CD4-positive, alpha-beta memory T cell (primary cell): ENCODE measurements around the gene WDFY1. TPM values are rescaled to one million over a fixed set of nuclear protein-coding genes. Genes with fewer than 3 reads are reported as not detected.
A peak's percentile ranks its signal among the peaks of the same experiment; 100 is the strongest.

Experiments used
- CTCF ChIA-PET: fragments of 350-600 bp; sonication (Branson Sonifier 250); formaldehyde crosslinking; loops from one replicate; lab custom pipeline; 2021; ENCODE audit warnings: inconsistent platforms; ENCODE audit not compliant: partially characterized antibody; lab: Charles Lee
- POLR2A ChIA-PET: fragments of 350-600 bp; sonication (Branson Sonifier 250); formaldehyde crosslinking; loops from one replicate; lab custom pipeline; 2021; ENCODE audit not compliant: partially characterized antibody; lab: Charles Lee
- DNase-seq, 5 donors: peaks; one replicate each; pipeline versions ENCODE4 v3.0.0 to v3.0.0-alpha.2; 2020 to 2022; ENCODE audit warnings: mixed read lengths in 1 of 5
- H3K27ac ChIP-seq: one replicate; pipeline ENCODE4 v1.7.0; 2013; ENCODE audit warnings: low read depth, low read length
- H3K27me3 ChIP-seq: 2 replicates; pipeline ENCODE4 v1.7.0; 2013; ENCODE audit warnings: mild to moderate bottlenecking, low read length, moderate library complexity; ENCODE audit not compliant: insufficient read depth
- H3K36me3 ChIP-seq: 2 replicates; pipeline ENCODE4 v1.7.0; 2013; ENCODE audit warnings: mild to moderate bottlenecking, low read length, moderate library complexity; ENCODE audit not compliant: insufficient read depth
- H3K4me1 ChIP-seq: 2 replicates; pipeline ENCODE4 v1.7.0; 2013; ENCODE audit warnings: mild to moderate bottlenecking, low read length, moderate library complexity; ENCODE audit not compliant: insufficient read depth
- H3K4me3 ChIP-seq, 2 donors: one replicate each; pipeline ENCODE4 v1.7.0; 2013; ENCODE audit warnings: low read length in 2 of 2, mild to moderate bottlenecking in 1 of 2
- H3K9me3 ChIP-seq, 2 donors: one replicate each; pipeline ENCODE4 v1.7.0; 2013; ENCODE audit warnings: low read length in 2 of 2, control low read depth in 1 of 2; ENCODE audit not compliant: control insufficient read depth in 1 of 2
- H3K27ac Mint-ChIP-seq, 7 donors: one replicate each; pipeline ENCODE4 v1.8.0; 2020 to 2021; ENCODE audit warnings: mixed read lengths in 7 of 7, mild to moderate bottlenecking in 6 of 7, inconsistent platforms in 3 of 7, moderate library complexity in 3 of 7
- H3K27me3 Mint-ChIP-seq, 2 donors: one replicate each; pipeline ENCODE4 v1.8.0; 2020 to 2021; ENCODE audit warnings: mixed read lengths in 2 of 2
- H3K36me3 Mint-ChIP-seq, 2 donors: one replicate each; pipeline ENCODE4 v1.8.0; 2020 to 2021; ENCODE audit warnings: mixed read lengths in 2 of 2, inconsistent platforms in 1 of 2, mild to moderate bottlenecking in 1 of 2
- H3K4me1 Mint-ChIP-seq, 4 donors: one replicate each; pipeline ENCODE4 v1.8.0; 2020 to 2021; ENCODE audit warnings: mixed read lengths in 4 of 4, mild to moderate bottlenecking in 1 of 4
- H3K4me3 Mint-ChIP-seq, 8 donors: one replicate each; pipeline ENCODE4 v1.8.0; 2020 to 2021; ENCODE audit warnings: mixed read lengths in 8 of 8, mild to moderate bottlenecking in 7 of 8, moderate library complexity in 6 of 8, inconsistent platforms in 3 of 8
- H3K9me3 Mint-ChIP-seq, 8 donors: one replicate each; pipeline ENCODE4 v1.8.0; 2020 to 2021; ENCODE audit warnings: mixed read lengths in 8 of 8, mild to moderate bottlenecking in 5 of 8, inconsistent platforms in 3 of 8, moderate library complexity in 1 of 8
- intact Hi-C: fragments of 100-400 bp; cut with micrococcal nuclease; formaldehyde crosslinking; loops from one replicate; pipeline ENCODE4 v1.15.1; 2023
- polyA plus RNA-seq, 2 donors: library from polyadenylated mRNA; unstranded; fragments of 300-500 nt; fragmentation: Illumina TruSeq; gene quantifications; one replicate each; pipeline ENCODE4 v1.2.3, GENCODE V29; 2021
- total RNA-seq, 2 experiments: library from RNA; stranded (reverse); gene quantifications; one replicate each; pipeline ENCODE4 v1.2.3, GENCODE V29; 2021

The WDFY1 gene
- total and polyA plus RNA-seq, 4 experiments from 2014 or later: 26.5 to 37.7 (median 31.2) TPM

GRCh38 chr2:223922308-223922707 lies 22.8 kb downstream of the WDFY1 start:
- H3K4me1 Mint-ChIP-seq: peaks cover 13 to 45% (median 21%) of the 10 kb centered on the region in 4 donors
- H3K4me3 ChIP-seq: no peak overlapping the region
- H3K27ac Mint-ChIP-seq: peak overlapping the region in 2 of 7 donors; percentile 47 to 50
- POLR2A ChIA-PET: no interaction called here
- H3K9me3 ChIP-seq: no peaks in the 10 kb centered on the region
- peaks cover 8 to 14% of the 10 kb centered on the region in 2 donors for H3K36me3 Mint-ChIP-seq
- H3K27ac ChIP-seq: no peak overlapping the region
- no peaks in the 10 kb centered on the region for H3K4me1 ChIP-seq
- H3K4me3 Mint-ChIP-seq: no peak overlapping the region
- DNase-seq: no peak
- H3K9me3 Mint-ChIP-seq: peaks cover 0 to 2% (median 0%) of the 10 kb centered on the region in 8 donors
- intact Hi-C loops: no loop called here
- no peaks in the 10 kb centered on the region for H3K36me3 ChIP-seq
- CTCF ChIA-PET: no interaction called here
- no peaks in the 10 kb centered on the region for H3K27me3 Mint-ChIP-seq
- no peaks in the 10 kb centered on the region for H3K27me3 ChIP-seq

DNA sequence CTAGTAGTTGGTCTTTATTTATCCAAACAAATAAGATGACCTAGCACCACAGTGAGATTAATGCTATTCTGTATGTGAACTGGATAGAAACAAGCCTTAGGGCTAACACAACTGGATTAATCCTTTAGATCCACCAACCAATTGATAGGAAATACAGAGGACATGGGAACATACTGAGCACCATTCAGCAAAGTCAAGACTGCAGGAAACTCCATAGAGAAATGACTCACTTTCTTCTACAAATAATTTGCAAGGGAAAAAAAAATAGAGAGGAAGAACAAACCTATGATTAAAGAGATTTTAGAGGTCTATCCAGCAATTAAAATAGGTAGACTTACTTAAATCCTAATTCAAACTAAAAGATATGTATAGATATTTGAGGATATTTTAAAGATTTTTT lies 23.9 kb downstream of the WDFY1 start:
- Mint-ChIP-seq H3K4me1 (peaks cover 13 to 44% (median 22%) of the 10 kb centered on the region in 4 donors), H3K4me3 (no peak overlapping the region), H3K27ac (peak overlapping the region in 1 of 7 donors; percentile 44), H3K9me3 (no peaks in the 10 kb centered on the region), H3K36me3 (peaks cover 16 to 17% of the 10 kb centered on the region in 2 donors), H3K27me3 (no peaks in the 10 kb centered on the region)
- Histone ChIP-seq H3K4me1 (no peaks in the 10 kb centered on the region), H3K36me3 (no peaks in the 10 kb centered on the region), H3K27ac (no peak overlapping the region), H3K9me3 (no peaks in the 10 kb centered on the region), H3K4me3 (no peak overlapping the region), H3K27me3 (no peaks in the 10 kb centered on the region)
- no peak for DNase-seq
- ChIA-PET CTCF (interaction anchor here (1.4 kb wide), 1 partner anchor 9 kb away, joined by 3 read pairs; no protein-coding TSS in a partner anchor), POLR2A (no interaction called here)
- intact Hi-C loops: no loop called here

- Histone ChIP-seq H3K27ac (no peak overlapping the region), H3K9me3 (no peaks in the 10 kb centered on the region), H3K27me3 (no peaks in the 10 kb centered on the region), H3K4me1 (no peaks in the 10 kb centered on the region), H3K4me3 (no peak overlapping the region), H3K36me3 (no peaks in the 10 kb centered on the region)
- peaks cover 16 to 38% (median 18%) of the 10 kb centered on the region in 4 donors for H3K4me1 Mint-ChIP-seq
- no peak overlapping the region for H3K27ac Mint-ChIP-seq
- H3K27me3 Mint-ChIP-seq: no peaks in the 10 kb centered on the region
- ChIA-PET CTCF (no interaction called here), POLR2A (no interaction called here)
- no peaks in the 10 kb centered on the region for H3K9me3 Mint-ChIP-seq
- no peak for DNase-seq
- H3K36me3 Mint-ChIP-seq: peaks cover 22 to 25% of the 10 kb centered on the region in 2 donors
- H3K4me3 Mint-ChIP-seq: no peak overlapping the region
- intact Hi-C loops: no loop called here
These were observed 25.0 kb downstream of the WDFY1 start for GRCh38 chr2:223920109-223920508.

GRCh38 chr2:223918671-223919134 lies 26.4 kb downstream of the WDFY1 start:
- H3K4me1 Mint-ChIP-seq: peaks cover 16 to 35% (median 20%) of the 10 kb centered on the region in 4 donors
- Histone ChIP-seq H3K9me3 (no peaks in the 10 kb centered on the region), H3K27ac (no peak overlapping the region), H3K27me3 (no peaks in the 10 kb centered on the region), H3K4me3 (no peak overlapping the region), H3K36me3 (no peaks in the 10 kb centered on the region), H3K4me1 (no peaks in the 10 kb centered on the region)
- POLR2A ChIA-PET: no interaction called here
- H3K36me3 Mint-ChIP-seq: peaks cover 20 to 31% of the 10 kb centered on the region in 2 donors
- H3K9me3 Mint-ChIP-seq: no peaks in the 10 kb centered on the region
- intact Hi-C loops: no loop called here
- CTCF ChIA-PET: no interaction called here
- DNase-seq: no peak
- no peaks in the 10 kb centered on the region for H3K27me3 Mint-ChIP-seq
- no peak overlapping the region for H3K4me3 Mint-ChIP-seq
- no peak overlapping the region for H3K27ac Mint-ChIP-seq

DNA sequence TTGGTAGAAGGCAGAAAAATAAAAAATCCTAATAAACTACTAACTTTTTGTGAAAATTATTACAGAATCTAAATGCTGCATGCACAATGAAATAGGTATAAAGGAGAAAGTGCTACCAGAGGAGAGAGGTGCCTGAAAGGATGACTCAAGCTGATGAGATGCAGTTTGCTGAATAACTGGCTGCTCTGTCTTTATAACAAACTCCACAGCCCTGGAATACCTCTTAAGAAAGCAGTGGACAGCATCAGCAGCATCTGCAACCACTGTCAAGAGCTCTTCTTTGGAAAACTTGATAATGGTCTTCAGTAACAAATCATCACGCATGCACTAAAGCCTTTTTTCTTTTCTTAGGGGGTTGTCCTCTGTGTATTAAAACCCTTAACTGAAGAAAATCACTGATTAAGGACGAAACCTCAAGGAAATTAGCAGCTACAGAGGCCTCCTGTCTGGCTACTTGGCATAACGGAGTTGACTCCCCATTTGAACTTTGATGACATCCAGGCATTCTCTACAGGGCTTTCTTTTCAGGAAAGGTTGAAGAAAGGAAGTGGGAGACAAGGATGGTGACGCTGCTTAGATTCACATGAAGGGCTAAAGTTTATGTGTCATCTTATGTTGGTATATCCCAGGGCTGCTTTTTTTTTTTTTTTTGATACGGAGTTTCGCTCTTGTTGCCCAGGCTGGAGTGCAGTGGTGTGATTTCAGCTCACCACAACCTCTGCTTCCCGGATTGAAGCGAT lies 28.8 kb downstream of the WDFY1 start:
- ChIA-PET CTCF (no interaction called here), POLR2A (no interaction called here)
- Mint-ChIP-seq H3K27ac (no peak overlapping the region), H3K36me3 (peaks cover 23 to 34% of the 10 kb centered on the region in 2 donors), H3K27me3 (no peaks in the 10 kb centered on the region), H3K4me1 (peaks cover 8 to 28% (median 14%) of the 10 kb centered on the region in 4 donors), H3K9me3 (no peaks in the 10 kb centered on the region), H3K4me3 (no peak overlapping the region)
- no peaks in the 10 kb centered on the region for H3K36me3 ChIP-seq
- H3K4me3 ChIP-seq: no peak overlapping the region
- no peak overlapping the region for H3K27ac ChIP-seq
- no peaks in the 10 kb centered on the region for H3K27me3 ChIP-seq
- H3K4me1 ChIP-seq: no peaks in the 10 kb centered on the region
- intact Hi-C loops: no loop called here
- no peak for DNase-seq
- H3K9me3 ChIP-seq: no peaks in the 10 kb centered on the region

DNA sequence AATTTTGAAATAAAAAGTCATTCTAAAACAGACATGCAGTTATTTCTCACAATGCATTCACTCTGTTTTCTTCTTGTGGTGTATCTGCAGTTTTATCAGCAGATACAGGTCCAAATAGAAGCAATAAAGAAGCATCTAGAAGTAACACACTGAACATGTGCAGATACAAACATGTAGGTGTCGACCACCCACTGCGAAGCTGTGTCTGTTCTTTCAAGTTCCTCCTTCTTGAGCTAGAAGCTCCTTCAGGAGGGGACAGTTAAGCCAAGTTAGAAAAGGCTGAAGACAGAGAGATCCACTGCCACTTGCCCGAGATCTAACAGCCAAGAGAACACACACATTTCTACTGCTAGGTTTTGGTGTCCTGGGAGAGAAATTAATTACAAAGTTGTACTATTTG lies 30.1 kb downstream of the WDFY1 start:
- no peaks in the 10 kb centered on the region for H3K9me3 Mint-ChIP-seq
- H3K27me3 Mint-ChIP-seq: no peaks in the 10 kb centered on the region
- no peaks in the 10 kb centered on the region for H3K4me1 ChIP-seq
- no peaks in the 10 kb centered on the region for H3K36me3 ChIP-seq
- DNase-seq: no peak
- H3K4me3 Mint-ChIP-seq: no peak overlapping the region
- intact Hi-C loops: no loop called here
- peaks cover 7 to 18% (median 10%) of the 10 kb centered on the region in 4 donors for H3K4me1 Mint-ChIP-seq
- ChIA-PET POLR2A (no interaction called here), CTCF (interaction anchor here (0.9 kb wide), 1 partner anchor 12 kb away, joined by 3 read pairs; no protein-coding TSS in a partner anchor)
- H3K36me3 Mint-ChIP-seq: peaks cover 28 to 39% of the 10 kb centered on the region in 2 donors
- H3K27me3 ChIP-seq: no peaks in the 10 kb centered on the region
- no peaks in the 10 kb centered on the region for H3K9me3 ChIP-seq
- peak overlapping the region in 2 of 7 donors; percentile 30 to 34 for H3K27ac Mint-ChIP-seq
- H3K27ac ChIP-seq: no peak overlapping the region
- H3K4me3 ChIP-seq: no peak overlapping the region

- H3K27ac ChIP-seq: no peak overlapping the region
These were observed 30.8 kb downstream of the WDFY1 start for GRCh38 chr2:223914324-223914723.

More at GRCh38 chr2:223914324-223914723, 30.8 kb downstream of the WDFY1 start:
- Histone ChIP-seq H3K27me3 (no peaks in the 10 kb centered on the region), H3K4me1 (no peaks in the 10 kb centered on the region), H3K4me3 (no peak overlapping the region), H3K36me3 (no peaks in the 10 kb centered on the region), H3K9me3 (no peaks in the 10 kb centered on the region)
- intact Hi-C loops: no loop called here
- H3K27me3 Mint-ChIP-seq: no peaks in the 10 kb centered on the region
- H3K27ac Mint-ChIP-seq: peak overlapping the region in 1 of 7 donors; percentile 29
- no peak for DNase-seq
- H3K4me3 Mint-ChIP-seq: no peak overlapping the region
- no peaks in the 10 kb centered on the region for H3K9me3 Mint-ChIP-seq
- POLR2A ChIA-PET: interaction anchor here (1.5 kb wide), 1 partner anchor 27 kb away, joined by 3 read pairs; no protein-coding TSS in a partner anchor
- CTCF ChIA-PET: interaction anchor here (0.9 to 1.2 kb wide), 2 partner anchors 11 to 12 kb away, joined by 3 to 4 read pairs; no protein-coding TSS in a partner anchor
- H3K36me3 Mint-ChIP-seq: peaks cover 34 to 45% of the 10 kb centered on the region in 2 donors
- peaks cover 9 to 12% (median 10%) of the 10 kb centered on the region in 4 donors for H3K4me1 Mint-ChIP-seq
